OCI-LY3 (cell line): Measurements from ENCODE around the gene RPEL1.

Experiments used
- CTCF ChIP-seq: fragments of 200-600, 300-600 bp; sonication (generic); IDR thresholded peaks from 2 replicates; pipeline ENCODE4 v1.5.1; 2014; ENCODE audit warnings: antibody characterized with exemption, low read length, low read depth
- EZH2phosphoT487 ChIP-seq: fragments of 200-600 bp; shearing (Covaris generic); IDR thresholded peaks from 2 replicates; pipeline ENCODE4 v1.6.1; 2018; ENCODE audit warnings: antibody characterized with exemption, mixed run types, low read depth

GRCh38 chr10:103231047-103231551 is 14.6 kb upstream of the RPEL1 start:
- TF ChIP-seq CTCF = no peak
- no peak for TF ChIP-seq EZH2phosphoT487
